ENCODE data around the gene TNFSF13.

- TF ChIP-seq, protein P1, sequence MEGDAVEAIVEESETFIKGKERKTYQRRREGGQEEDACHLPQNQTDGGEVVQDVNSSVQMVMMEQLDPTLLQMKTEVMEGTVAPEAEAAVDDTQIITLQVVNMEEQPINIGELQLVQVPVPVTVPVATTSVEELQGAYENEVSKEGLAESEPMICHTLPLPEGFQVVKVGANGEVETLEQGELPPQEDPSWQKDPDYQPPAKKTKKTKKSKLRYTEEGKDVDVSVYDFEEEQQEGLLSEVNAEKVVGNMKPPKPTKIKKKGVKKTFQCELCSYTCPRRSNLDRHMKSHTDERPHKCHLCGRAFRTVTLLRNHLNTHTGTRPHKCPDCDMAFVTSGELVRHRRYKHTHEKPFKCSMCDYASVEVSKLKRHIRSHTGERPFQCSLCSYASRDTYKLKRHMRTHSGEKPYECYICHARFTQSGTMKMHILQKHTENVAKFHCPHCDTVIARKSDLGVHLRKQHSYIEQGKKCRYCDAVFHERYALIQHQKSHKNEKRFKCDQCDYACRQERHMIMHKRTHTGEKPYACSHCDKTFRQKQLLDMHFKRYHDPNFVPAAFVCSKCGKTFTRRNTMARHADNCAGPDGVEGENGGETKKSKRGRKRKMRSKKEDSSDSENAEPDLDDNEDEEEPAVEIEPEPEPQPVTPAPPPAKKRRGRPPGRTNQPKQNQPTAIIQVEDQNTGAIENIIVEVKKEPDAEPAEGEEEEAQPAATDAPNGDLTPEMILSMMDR (conservative IDR thresholded peaks at IDR 0.05): no peak
- no peak for TF ChIP-seq EZH2 (IDR thresholded peaks at IDR 0.05; ENCODE audit: low read depth)
Measured at GRCh38 chr17:7541074-7541621, 17.4 kb upstream of the TNFSF13 start.

All from PC-9 (cell line).